NT2/D1 (cell line): Measurements from ENCODE around the gene ME1.
"Not testable (repeated sequence)": the region's sequence is repeated elsewhere in the genome, so short reads cannot be mapped to it uniquely, and the experiment has no call there.

ENCODE experiments used
- DNase-seq: peaks from one replicate; pipeline ENCODE4 v3.0.0-alpha.2; 2011; ENCODE audit warnings: low read depth, low spot score
- H3K27me3 ChIP-seq: 2 replicates; pipeline ENCODE4 v1.6.0; 2011; ENCODE audit warnings: mild to moderate bottlenecking; ENCODE audit not compliant: insufficient read length, insufficient read depth
- H3K36me3 ChIP-seq: 2 replicates; pipeline ENCODE4 v1.6.1; 2011; ENCODE audit warnings: mild to moderate bottlenecking, low read length, mixed read lengths; ENCODE audit not compliant: insufficient read depth, insufficient read length
- H3K4me1 ChIP-seq: 2 replicates; pipeline ENCODE4 v1.5.1; 2011; ENCODE audit not compliant: insufficient read depth, insufficient read length
- H3K4me3 ChIP-seq: 2 replicates; pipeline ENCODE4 v1.5.1; 2011; ENCODE audit warnings: low read depth; ENCODE audit not compliant: insufficient read length
- H3K9ac ChIP-seq: 2 replicates; pipeline ENCODE4 v1.6.0; 2011; ENCODE audit warnings: low read depth; ENCODE audit not compliant: insufficient read length
- H3K9me3 ChIP-seq: 2 replicates; pipeline ENCODE4 v1.5.1; 2011; ENCODE audit warnings: mild to moderate bottlenecking, low read length; ENCODE audit not compliant: insufficient read depth
- SUZ12 ChIP-seq: IDR thresholded peaks from 2 replicates; pipeline ENCODE4 v1.6.1; 2011; ENCODE audit not compliant: insufficient read length, insufficient read depth; ENCODE audit errors: extremely low read depth
- YY1 ChIP-seq: IDR thresholded peaks from 2 replicates; pipeline ENCODE4 v1.6.1; 2011; ENCODE audit not compliant: insufficient read length, insufficient read depth
- ZNF274 ChIP-seq: IDR thresholded peaks from 2 replicates; pipeline ENCODE4 v1.6.1; 2011; ENCODE audit warnings: mild to moderate bottlenecking, low read depth, low read length

ME1 gene

GRCh38 chr6:83368577-83368976 lies 62.3 kb downstream of the ME1 start:
- H3K9ac ChIP-seq: no peak overlapping the region
- TF ChIP-seq YY1: no peak
- TF ChIP-seq SUZ12: no peak
- no peak for TF ChIP-seq ZNF274
- DNase-seq: no peak

GRCh38 chr6:83367104-83367503 lies 63.7 kb downstream of the ME1 start:
- H3K4me3 ChIP-seq: no peak overlapping the region
- no peaks in the 10 kb centered on the region for H3K4me1 ChIP-seq
- H3K9me3 ChIP-seq: no peaks in the 10 kb centered on the region
- H3K36me3 ChIP-seq: no peaks in the 10 kb centered on the region
- H3K27me3 ChIP-seq: no peaks in the 10 kb centered on the region
- TF ChIP-seq SUZ12 (no peak), YY1 (no peak), ZNF274 (no peak)
- no peak for DNase-seq
- no peak overlapping the region for H3K9ac ChIP-seq

More at GRCh38 chr6:83368577-83368976, 62.3 kb downstream of the ME1 start:
- Histone ChIP-seq H3K4me3 (no peak overlapping the region), H3K9me3 (no peaks in the 10 kb centered on the region), H3K36me3 (no peaks in the 10 kb centered on the region), H3K27me3 (no peaks in the 10 kb centered on the region), H3K4me1 (no peaks in the 10 kb centered on the region)

- H3K4me3 ChIP-seq: no peak overlapping the region
- H3K9me3 ChIP-seq: no peaks in the 10 kb centered on the region
- no peaks in the 10 kb centered on the region for H3K36me3 ChIP-seq
- no peak for TF ChIP-seq YY1
- TF ChIP-seq ZNF274: no peak
- TF ChIP-seq SUZ12: no peak
- no peak for DNase-seq
- H3K27me3 ChIP-seq: no peaks in the 10 kb centered on the region
- no peak overlapping the region for H3K9ac ChIP-seq
- H3K4me1 ChIP-seq: no peaks in the 10 kb centered on the region
These were observed 64.9 kb downstream of the ME1 start for GRCh38 chr6:83365931-83366330.

GRCh38 chr6:83362349-83362748 lies 68.5 kb downstream of the ME1 start:
- H3K4me1 ChIP-seq, H3K9ac ChIP-seq, H3K9me3 ChIP-seq, H3K36me3 ChIP-seq, H3K27me3 ChIP-seq, H3K4me3 ChIP-seq, DNase-seq: not testable (repeated sequence)

- H3K27me3 ChIP-seq: no peaks in the 10 kb centered on the region
- no peak for DNase-seq
- H3K9me3 ChIP-seq: no peaks in the 10 kb centered on the region; the same call in 1 of the 2 replicates
- no peak overlapping the region for H3K9ac ChIP-seq
- H3K36me3 ChIP-seq: no peaks in the 10 kb centered on the region
- H3K4me3 ChIP-seq: no peak overlapping the region
- no peaks in the 10 kb centered on the region for H3K4me1 ChIP-seq
- TF ChIP-seq ZNF274: no peak
- TF ChIP-seq YY1: no peak
- no peak for TF ChIP-seq SUZ12
These were observed 71.2 kb downstream of the ME1 start for GRCh38 chr6:83359638-83360037.

- Histone ChIP-seq H3K9ac (no peak overlapping the region), H3K4me3 (no peak overlapping the region), H3K4me1 (no peaks in the 10 kb centered on the region), H3K27me3 (no peaks in the 10 kb centered on the region), H3K36me3 (no peaks in the 10 kb centered on the region), H3K9me3 (no peaks in the 10 kb centered on the region; the same call in 1 of the 2 replicates)
- DNase-seq: no peak
- TF ChIP-seq SUZ12: no peak
- TF ChIP-seq YY1: no peak
- TF ChIP-seq ZNF274: no peak
These were observed 76.1 kb downstream of the ME1 start for GRCh38 chr6:83354747-83355146.

- Histone ChIP-seq H3K9me3 (no peaks in the 10 kb centered on the region), H3K9ac (no peak overlapping the region), H3K36me3 (no peaks in the 10 kb centered on the region), H3K4me3 (no peak overlapping the region), H3K4me1 (no peaks in the 10 kb centered on the region), H3K27me3 (no peaks in the 10 kb centered on the region)
- no peak for TF ChIP-seq YY1
- TF ChIP-seq SUZ12: no peak
- no peak for TF ChIP-seq ZNF274
- DNase-seq: no peak
These were observed 78.3 kb downstream of the ME1 start for GRCh38 chr6:83352424-83353061.

GRCh38 chr6:83343121-83343520 lies 87.7 kb downstream of the ME1 start:
- Histone ChIP-seq H3K36me3 (no peaks in the 10 kb centered on the region), H3K27me3 (no peaks in the 10 kb centered on the region), H3K9ac (no peak overlapping the region), H3K4me3 (no peak overlapping the region), H3K4me1 (no peaks in the 10 kb centered on the region), H3K9me3 (no peaks in the 10 kb centered on the region)
- TF ChIP-seq SUZ12: no peak
- TF ChIP-seq YY1: no peak
- no peak for TF ChIP-seq ZNF274
- DNase-seq: no peak
